Left forelimb (tissue), 1 donor: ENCODE measurements around the gene UBE2S.

Experiments used
- DNase-seq: peaks from one replicate; pipeline ENCODE4 v3.0.0-alpha.2; 2018; ENCODE audit warnings: low spot score

The UBE2S gene

GRCh38 chr19:55383279-55384130 lies 24.1 kb downstream of the UBE2S start:
- no peak for DNase-seq

- DNase-seq: no peak
These were observed 25.0 kb downstream of the UBE2S start for GRCh38 chr19:55382522-55383054.

GRCh38 chr19:55382013-55382412 lies 25.6 kb downstream of the UBE2S start:
- no peak for DNase-seq

GRCh38 chr19:55379174-55379573 lies 28.4 kb downstream of the UBE2S start:
- DNase-seq: no peak

GRCh38 chr19:55377356-55378131 lies 30.0 kb downstream of the UBE2S start:
- DNase-seq: no peak

- no peak for DNase-seq
These were observed 31.2 kb downstream of the UBE2S start, which contains the start of gene TMEM190 for GRCh38 chr19:55376241-55376933. Gene TMEM190, plus strand, starts transcription at chr19:55376826. Its CDS starts 28 bp downstream, at chr19:55376854.

- DNase-seq: no peak
These were observed 33.4 kb downstream of the UBE2S start for GRCh38 chr19:55373993-55374757.

- no peak for DNase-seq
These were observed 34.1 kb downstream of the UBE2S start for GRCh38 chr19:55373306-55373992.

- no peak for DNase-seq
These were observed 35.1 kb downstream of the UBE2S start for GRCh38 chr19:55372316-55373081.

- no peak for DNase-seq
These were observed 37.1 kb downstream of the UBE2S start, which contains the start of gene IL11 for GRCh38 chr19:55370305-55370988. Gene IL11, minus strand, starts transcription at chr19:55370463. Its CDS starts 153 bp downstream, at chr19:55370310.

GRCh38 chr19:55369653-55370304 lies 37.8 kb downstream of the UBE2S start:
- DNase-seq: no peak

- no peak for DNase-seq
These were observed 38.7 kb downstream of the UBE2S start for GRCh38 chr19:55368701-55369563.

- no peak for DNase-seq
These were observed 39.5 kb downstream of the UBE2S start for GRCh38 chr19:55368106-55368505.

- no peak for DNase-seq
These were observed 40.8 kb downstream of the UBE2S start for GRCh38 chr19:55366790-55367189.

GRCh38 chr19:55365964-55366363 lies 41.6 kb downstream of the UBE2S start:
- DNase-seq: no peak

GRCh38 chr19:55365245-55365644 lies 42.3 kb downstream of the UBE2S start:
- DNase-seq: no peak

- no peak for DNase-seq
These were observed 44.4 kb downstream of the UBE2S start, which contains the start of gene GARIN5B for GRCh38 chr19:55362990-55363716. Gene GARIN5B, minus strand, starts transcription at chr19:55363260. Its CDS starts 194 bp downstream, at chr19:55363066.
